Measurements from ENCODE around the gene PPM1L.

DNA sequence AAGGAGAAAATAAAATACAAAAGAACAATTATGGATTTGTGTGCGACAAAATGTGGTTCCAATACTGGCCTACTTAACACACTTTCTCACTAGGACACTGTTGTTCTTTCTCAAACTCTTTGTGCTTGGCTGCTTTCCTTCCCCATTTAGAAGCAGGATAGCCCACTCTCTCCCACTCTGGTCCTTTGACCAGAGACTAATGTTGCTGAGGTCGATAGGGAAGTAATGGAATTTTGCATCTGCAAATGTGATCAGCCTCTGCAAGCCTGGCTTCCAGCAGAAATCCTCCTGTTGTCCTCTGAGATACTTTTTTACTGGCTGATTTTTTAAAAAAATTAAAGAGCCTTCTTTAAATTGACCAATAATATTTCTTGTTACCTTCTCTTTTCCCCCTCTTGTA lies 71.0 kb downstream of the PPM1L start:
- TF ChIP-seq, protein P1, sequence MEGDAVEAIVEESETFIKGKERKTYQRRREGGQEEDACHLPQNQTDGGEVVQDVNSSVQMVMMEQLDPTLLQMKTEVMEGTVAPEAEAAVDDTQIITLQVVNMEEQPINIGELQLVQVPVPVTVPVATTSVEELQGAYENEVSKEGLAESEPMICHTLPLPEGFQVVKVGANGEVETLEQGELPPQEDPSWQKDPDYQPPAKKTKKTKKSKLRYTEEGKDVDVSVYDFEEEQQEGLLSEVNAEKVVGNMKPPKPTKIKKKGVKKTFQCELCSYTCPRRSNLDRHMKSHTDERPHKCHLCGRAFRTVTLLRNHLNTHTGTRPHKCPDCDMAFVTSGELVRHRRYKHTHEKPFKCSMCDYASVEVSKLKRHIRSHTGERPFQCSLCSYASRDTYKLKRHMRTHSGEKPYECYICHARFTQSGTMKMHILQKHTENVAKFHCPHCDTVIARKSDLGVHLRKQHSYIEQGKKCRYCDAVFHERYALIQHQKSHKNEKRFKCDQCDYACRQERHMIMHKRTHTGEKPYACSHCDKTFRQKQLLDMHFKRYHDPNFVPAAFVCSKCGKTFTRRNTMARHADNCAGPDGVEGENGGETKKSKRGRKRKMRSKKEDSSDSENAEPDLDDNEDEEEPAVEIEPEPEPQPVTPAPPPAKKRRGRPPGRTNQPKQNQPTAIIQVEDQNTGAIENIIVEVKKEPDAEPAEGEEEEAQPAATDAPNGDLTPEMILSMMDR (IDR thresholded peaks at IDR 0.05; ENCODE audit: low read depth, low read length, poor library complexity, severe bottlenecking): no peak
- no peak for TF ChIP-seq EZH2phosphoT487 (IDR thresholded peaks at IDR 0.05; ENCODE audit: borderline replicate concordance, low read length)
